GM13976 (cell line): ENCODE data around the gene SSH2.

Source experiments
- DNase-seq: peaks from one replicate; pipeline ENCODE4 v3.0.0; 2012; ENCODE audit warnings: low spot score
- in situ Hi-C: fragments of 300-500 bp; cut with MboI; formaldehyde crosslinking; loops from one replicate; pipeline ENCODE4 v1.12.0; 2022; ENCODE audit warnings: low sequenced_read_pairs, mixed read lengths, inconsistent platforms; ENCODE audit not compliant: unreplicated experiment
- TF ChIP-seq, protein P1 (sequence below): IDR thresholded peaks from 2 replicates; pipeline ENCODE4 v1.5.1; 2012; ENCODE audit warnings: borderline replicate concordance, mild to moderate bottlenecking; ENCODE audit not compliant: insufficient read depth; ENCODE audit errors: extremely low read depth, missing control alignments, control extremely low read depth

SSH2 gene

GRCh38 chr17:29633886-29634285, 296.1 kb downstream of the SSH2 start:
- TF ChIP-seq, protein P1, sequence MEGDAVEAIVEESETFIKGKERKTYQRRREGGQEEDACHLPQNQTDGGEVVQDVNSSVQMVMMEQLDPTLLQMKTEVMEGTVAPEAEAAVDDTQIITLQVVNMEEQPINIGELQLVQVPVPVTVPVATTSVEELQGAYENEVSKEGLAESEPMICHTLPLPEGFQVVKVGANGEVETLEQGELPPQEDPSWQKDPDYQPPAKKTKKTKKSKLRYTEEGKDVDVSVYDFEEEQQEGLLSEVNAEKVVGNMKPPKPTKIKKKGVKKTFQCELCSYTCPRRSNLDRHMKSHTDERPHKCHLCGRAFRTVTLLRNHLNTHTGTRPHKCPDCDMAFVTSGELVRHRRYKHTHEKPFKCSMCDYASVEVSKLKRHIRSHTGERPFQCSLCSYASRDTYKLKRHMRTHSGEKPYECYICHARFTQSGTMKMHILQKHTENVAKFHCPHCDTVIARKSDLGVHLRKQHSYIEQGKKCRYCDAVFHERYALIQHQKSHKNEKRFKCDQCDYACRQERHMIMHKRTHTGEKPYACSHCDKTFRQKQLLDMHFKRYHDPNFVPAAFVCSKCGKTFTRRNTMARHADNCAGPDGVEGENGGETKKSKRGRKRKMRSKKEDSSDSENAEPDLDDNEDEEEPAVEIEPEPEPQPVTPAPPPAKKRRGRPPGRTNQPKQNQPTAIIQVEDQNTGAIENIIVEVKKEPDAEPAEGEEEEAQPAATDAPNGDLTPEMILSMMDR, result no peak
- in situ Hi-C loops, result loop anchor here (25.0 kb wide), 1 partner anchor 303 kb away; the partner anchor contains the start of genes EFCAB5 and SSH2
- no peak for DNase-seq

DNA sequence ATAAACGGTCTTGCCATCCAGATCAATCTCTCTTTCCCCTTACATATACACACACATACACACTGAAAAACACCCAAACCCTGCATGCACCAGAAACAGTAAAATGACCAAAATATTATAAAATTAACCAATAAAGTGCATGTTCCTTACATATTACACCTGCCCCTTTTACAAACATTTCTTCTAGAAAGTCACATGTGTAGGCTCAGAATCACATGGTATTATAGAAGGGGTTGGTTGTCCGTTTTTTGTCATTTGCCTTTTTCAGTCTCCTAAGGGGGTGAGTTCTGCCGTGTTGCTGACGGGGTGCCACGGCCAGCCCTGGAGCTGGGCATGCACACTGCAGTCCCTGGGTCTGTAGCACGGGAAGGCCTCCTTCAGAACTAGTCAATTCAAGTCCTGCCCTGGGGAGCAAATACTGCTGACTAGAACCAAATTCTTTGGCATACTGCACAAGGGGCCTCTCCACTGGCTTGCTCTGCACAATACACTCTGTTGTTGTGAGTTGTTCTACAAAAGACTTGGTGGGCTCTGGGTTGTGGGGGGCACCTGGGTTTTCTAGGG, 299.3 kb downstream of the SSH2 start:
- TF ChIP-seq, protein P1, result no peak
- DNase-seq, result no peak
- in situ Hi-C loops, result loop anchor here (25.0 kb wide), 1 partner anchor 307 kb away; the partner anchor contains the start of genes EFCAB5 and SSH2

GRCh38 chr17:29629839-29630238, 300.2 kb downstream of the SSH2 start:
- in situ Hi-C loops, result loop anchor here (25.0 kb wide), 1 partner anchor 307 kb away; the partner anchor contains the start of genes EFCAB5 and SSH2
- DNase-seq, result no peak
- TF ChIP-seq, protein P1, result no peak

DNA sequence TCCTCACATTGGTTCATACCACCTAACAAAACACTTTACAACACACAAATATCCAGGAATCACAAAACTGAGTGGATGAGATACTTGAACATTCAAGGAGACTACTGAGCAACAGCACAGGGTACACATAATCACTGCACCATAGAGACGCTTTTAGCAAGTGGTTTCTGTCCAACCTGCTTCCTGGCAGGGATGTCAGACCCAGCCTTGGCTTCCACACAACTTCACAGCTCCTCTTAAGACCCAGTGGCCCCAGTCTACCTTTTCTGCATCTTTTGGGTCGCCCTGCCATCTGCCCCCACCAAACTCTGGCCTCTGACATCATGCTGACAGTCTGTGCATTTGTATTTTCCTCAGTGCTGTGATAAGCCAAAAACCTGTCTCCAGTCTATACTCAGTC, 301.4 kb downstream of the SSH2 start:
- TF ChIP-seq, protein P1, result no peak
- no peak for DNase-seq
- in situ Hi-C loops, result loop anchor here (25.0 kb wide), 1 partner anchor 309 kb away; the partner anchor contains the start of genes EFCAB5 and SSH2

- TF ChIP-seq, protein P1, result no peak
- in situ Hi-C loops, result loop anchor here (25.0 kb wide), 1 partner anchor 309 kb away; the partner anchor contains the start of genes EFCAB5 and SSH2
- DNase-seq, result no peak
Observed at GRCh38 chr17:29627951-29628350, 302.1 kb downstream of the SSH2 start.

- no peak for DNase-seq
- TF ChIP-seq, protein P1, result no peak
- in situ Hi-C loops, result loop anchor here (25.0 kb wide), 1 partner anchor 312 kb away; the partner anchor contains the start of genes EFCAB5 and SSH2
Observed at GRCh38 chr17:29625037-29625750, 304.8 kb downstream of the SSH2 start.
